Measurements from ENCODE around the gene C1QTNF12.
A peak's percentile ranks its signal among the peaks of the same experiment; 100 is the strongest.

C1QTNF12 gene

GRCh38 chr1:1274931-1275431 is 28.5 kb upstream of the C1QTNF12 start:
- ChIA-PET POLR2A (no interaction called here), CTCF (interaction anchor here (1.3 to 1.4 kb wide), 2 partner anchors 17 to 25 kb away, joined by 3 to 4 read pairs; no protein-coding TSS in a partner anchor)
- TF ChIP-seq, protein P1, sequence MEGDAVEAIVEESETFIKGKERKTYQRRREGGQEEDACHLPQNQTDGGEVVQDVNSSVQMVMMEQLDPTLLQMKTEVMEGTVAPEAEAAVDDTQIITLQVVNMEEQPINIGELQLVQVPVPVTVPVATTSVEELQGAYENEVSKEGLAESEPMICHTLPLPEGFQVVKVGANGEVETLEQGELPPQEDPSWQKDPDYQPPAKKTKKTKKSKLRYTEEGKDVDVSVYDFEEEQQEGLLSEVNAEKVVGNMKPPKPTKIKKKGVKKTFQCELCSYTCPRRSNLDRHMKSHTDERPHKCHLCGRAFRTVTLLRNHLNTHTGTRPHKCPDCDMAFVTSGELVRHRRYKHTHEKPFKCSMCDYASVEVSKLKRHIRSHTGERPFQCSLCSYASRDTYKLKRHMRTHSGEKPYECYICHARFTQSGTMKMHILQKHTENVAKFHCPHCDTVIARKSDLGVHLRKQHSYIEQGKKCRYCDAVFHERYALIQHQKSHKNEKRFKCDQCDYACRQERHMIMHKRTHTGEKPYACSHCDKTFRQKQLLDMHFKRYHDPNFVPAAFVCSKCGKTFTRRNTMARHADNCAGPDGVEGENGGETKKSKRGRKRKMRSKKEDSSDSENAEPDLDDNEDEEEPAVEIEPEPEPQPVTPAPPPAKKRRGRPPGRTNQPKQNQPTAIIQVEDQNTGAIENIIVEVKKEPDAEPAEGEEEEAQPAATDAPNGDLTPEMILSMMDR (IDR thresholded peaks at IDR 0.05; ENCODE audit: control extremely low read depth, extremely low read depth, low read depth, missing control alignments), result no peak
- no peak for DNase-seq (ENCODE audit: extremely low spot score)

DNA sequence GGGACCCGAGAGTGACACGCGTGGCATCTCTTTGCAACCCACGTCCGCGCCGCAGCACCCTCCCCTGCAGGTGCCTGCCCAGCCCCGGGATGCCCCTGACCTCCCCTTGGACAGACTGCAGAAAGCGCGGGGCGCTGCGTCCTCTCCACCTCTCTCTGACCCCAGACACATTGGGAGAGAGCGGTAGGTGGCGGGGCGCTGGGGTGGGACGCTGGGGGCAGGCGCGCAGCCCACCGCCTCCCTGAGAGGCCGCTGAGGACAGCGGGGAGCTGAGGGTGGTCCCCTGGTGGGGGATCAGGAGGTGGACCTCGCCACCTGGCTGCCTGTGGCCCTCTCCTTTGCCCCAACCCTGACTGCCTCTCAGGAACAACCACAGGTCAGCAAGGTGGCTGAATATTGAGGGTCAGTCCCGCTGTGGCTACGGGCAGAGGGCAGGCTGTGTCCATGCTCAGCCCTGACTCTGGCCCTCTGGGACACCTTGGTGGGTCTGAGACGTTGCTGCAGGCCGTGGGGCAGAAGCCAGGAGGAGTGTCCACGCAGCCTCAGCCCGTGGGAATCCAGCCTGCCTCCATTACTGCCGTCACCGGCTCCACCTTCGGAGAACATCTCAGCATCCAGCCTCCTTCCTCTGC is 27.9 kb upstream of the C1QTNF12 start:
- no peak for DNase-seq (ENCODE audit: extremely low spot score)
- ChIA-PET CTCF (interaction anchor here (0.7 to 1.3 kb wide), 4 partner anchors 26 to 211 kb away, joined by 3 read pairs; no protein-coding TSS in a partner anchor), POLR2A (no interaction called here)

GRCh38 chr1:1273512-1274298 is 27.2 kb upstream of the C1QTNF12 start, which contains the start of gene UBE2J2:
Gene UBE2J2 (minus strand): TSS chr1:1273854. CDS start chr1:1267992, 5,862 bp downstream.
- ChIA-PET POLR2A (interaction anchor here (0.6 kb wide), 1 partner anchor 149 kb away, joined by 5 read pairs; no protein-coding TSS in a partner anchor), CTCF (interaction anchor here (0.7 to 1.3 kb wide), 4 partner anchors 26 to 211 kb away, joined by 3 read pairs; no protein-coding TSS in a partner anchor)
- TF ChIP-seq, protein P1 (IDR thresholded peaks at IDR 0.05; ENCODE audit: control extremely low read depth, extremely low read depth, low read depth, missing control alignments), result no peak
- DNase-seq (ENCODE audit: extremely low spot score), result peak; percentile 99

More for the DNA sequence above, 27.9 kb upstream of the C1QTNF12 start:
- TF ChIP-seq, protein P1 (IDR thresholded peaks at IDR 0.05; ENCODE audit: control extremely low read depth, extremely low read depth, low read depth, missing control alignments), result no peak

- TF ChIP-seq, protein P1 (IDR thresholded peaks at IDR 0.05; ENCODE audit: control extremely low read depth, extremely low read depth, low read depth, missing control alignments), result no peak
- CTCF ChIA-PET, result interaction anchor here (1.3 kb wide), 1 partner anchor 99 kb away, joined by 3 read pairs; no protein-coding TSS in a partner anchor
These were observed 26.6 kb upstream of the C1QTNF12 start for GRCh38 chr1:1273209-1273511.

GRCh38 chr1:1272341-1273208 is 26.1 kb upstream of the C1QTNF12 start:
- POLR2A ChIA-PET, result no interaction called here
- no peak for DNase-seq (ENCODE audit: extremely low spot score)
- TF ChIP-seq, protein P1 (IDR thresholded peaks at IDR 0.05; ENCODE audit: control extremely low read depth, extremely low read depth, low read depth, missing control alignments), result no peak
- CTCF ChIA-PET, result interaction anchor here (1.3 to 1.5 kb wide), 2 partner anchors 99 to 241 kb away, joined by 3 to 4 read pairs; no protein-coding TSS in a partner anchor

More at GRCh38 chr1:1273209-1273511, 26.6 kb upstream of the C1QTNF12 start:
- DNase-seq (ENCODE audit: extremely low spot score), result no peak
- POLR2A ChIA-PET, result interaction anchor here (0.6 kb wide), 1 partner anchor 148 kb away, joined by 5 read pairs; no protein-coding TSS in a partner anchor

All from GM10248 (cell line).